Cerebellar nuclear complex (tissue), 1 donor: ENCODE data around the gene TNFAIP2.

Source experiments
- DNase-seq, 2 experiments: peaks; one replicate each; lab custom pipeline; 2025; lab: John Stamatoyannopoulos, UW

Gene TNFAIP2

DNA sequence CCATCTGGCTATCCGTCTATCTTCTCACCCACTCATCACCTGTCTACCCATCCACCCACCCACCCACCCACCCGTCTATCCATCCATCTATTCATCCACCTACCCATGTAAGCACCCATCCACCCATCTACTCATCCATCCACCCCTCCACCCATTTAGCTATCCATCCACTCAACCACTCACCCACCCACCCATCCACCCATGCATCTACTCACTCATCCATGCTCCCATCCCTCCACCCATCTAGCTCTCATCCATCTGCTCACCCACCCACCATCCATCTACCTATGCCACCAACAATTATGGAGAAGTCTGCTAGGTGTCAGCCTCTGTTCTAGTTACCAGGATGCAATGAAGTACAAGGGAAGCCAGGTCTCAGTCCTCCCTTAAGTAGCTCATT is 11.1 kb downstream of the TNFAIP2 start:
- no peak for DNase-seq

DNA sequence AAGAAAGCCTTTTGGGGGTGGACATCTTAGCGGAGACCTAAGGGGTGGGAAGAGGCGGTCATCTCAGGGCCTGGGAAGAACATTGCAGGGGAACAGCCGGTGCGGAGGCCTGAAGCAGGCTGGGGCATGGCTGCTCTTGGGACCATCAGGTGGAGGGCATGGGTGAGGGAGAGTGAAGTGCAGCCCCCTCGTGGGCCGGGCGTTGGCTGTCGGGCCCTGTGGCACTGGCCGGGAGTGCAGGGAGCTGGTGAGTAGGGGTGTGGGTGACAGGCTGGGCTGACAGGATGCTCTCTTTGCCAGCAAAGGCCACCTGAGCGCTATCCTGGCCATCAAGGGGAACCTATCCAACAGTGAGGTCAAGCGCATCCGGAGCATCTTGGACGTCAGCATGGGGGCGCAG is 11.7 kb downstream of the TNFAIP2 start:
- no peak for DNase-seq

DNA sequence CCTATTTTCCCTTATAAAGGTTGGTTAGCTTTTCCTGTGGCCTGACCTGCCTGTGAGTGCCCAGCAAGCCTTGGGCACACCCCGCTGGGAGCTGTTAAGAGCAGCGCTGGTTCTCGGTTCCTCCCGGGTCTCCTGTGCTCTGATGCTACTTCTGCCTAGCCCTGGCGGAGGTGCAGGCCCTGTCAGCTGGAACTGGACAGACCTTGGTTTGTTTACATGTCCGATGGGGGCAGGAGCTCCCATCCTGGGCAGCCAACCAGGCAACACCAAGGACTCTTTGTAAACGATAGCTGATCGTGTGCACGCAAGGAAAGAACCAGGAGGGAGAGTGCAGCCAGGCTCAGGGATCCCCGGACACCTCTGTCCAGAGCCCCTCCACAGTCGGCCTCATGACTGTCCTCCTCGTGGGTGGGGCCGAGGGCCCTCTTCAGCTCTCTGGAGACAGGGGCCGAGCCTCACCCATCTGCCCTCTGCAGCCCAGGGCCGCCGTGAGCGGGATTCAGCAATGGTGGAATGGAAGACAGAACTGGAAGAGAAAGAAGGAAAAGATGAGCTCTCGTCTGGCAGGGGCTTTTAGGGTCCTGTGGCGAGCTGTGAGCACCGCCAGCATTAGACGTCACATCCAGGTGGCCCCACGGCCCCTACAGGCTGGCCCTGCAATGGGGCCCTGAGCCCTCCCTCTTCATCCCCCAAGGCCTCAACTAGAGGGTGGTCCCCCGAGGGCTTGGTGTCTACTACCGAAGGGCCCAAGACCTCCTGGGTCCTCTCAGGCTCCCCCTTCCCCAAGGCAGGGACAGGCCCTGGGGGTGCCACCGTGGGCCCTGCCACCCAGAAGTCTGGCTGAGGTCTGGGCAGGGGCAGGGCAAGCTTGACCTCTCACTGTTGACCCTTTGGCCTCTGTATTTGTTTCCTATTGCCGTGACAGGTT is 12.3 kb downstream of the TNFAIP2 start:
- DNase-seq: no peak

DNA sequence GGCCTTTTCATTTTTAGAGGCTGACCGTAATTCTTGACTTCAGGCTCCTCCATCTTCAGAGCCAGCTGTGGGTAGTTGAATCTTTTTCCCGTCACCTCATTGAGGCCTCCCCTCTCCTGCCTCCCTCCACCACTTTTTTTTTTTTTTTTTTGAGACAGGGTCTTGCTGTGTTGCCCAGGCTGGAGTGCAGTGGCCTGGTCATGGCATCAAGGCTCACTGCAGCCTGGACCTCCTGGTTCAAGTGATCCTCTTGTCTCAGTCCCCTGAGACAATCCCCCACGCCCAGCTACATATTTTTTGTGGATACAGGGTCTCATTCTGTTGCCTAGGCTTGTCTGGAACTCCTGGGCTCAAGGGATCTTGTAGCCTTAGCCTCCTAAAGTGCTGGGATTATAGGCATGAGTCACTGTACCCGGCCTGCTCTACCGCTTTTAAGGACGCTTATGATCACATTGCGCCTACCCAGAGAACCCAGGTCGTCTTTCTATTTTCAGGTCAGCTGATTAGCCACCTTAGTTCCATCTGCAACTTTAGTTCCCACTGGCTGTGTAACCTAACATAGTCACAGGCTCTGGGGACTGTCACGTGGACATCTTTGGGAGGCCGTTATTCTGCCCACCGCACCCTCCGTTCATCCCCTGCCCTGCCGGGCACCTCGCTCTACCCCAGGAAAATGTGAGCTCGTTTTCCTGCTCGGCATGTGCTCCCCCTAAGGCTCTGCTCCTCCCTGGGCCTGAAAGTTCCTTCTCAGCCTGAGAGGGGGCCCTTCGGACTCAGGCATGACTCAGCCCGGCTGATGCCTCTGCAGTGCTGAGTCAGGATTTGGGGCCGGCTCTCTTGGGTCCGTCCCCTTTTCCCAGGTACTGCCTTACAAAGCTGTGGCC is 13.4 kb downstream of the TNFAIP2 start:
- no peak for DNase-seq

DNA sequence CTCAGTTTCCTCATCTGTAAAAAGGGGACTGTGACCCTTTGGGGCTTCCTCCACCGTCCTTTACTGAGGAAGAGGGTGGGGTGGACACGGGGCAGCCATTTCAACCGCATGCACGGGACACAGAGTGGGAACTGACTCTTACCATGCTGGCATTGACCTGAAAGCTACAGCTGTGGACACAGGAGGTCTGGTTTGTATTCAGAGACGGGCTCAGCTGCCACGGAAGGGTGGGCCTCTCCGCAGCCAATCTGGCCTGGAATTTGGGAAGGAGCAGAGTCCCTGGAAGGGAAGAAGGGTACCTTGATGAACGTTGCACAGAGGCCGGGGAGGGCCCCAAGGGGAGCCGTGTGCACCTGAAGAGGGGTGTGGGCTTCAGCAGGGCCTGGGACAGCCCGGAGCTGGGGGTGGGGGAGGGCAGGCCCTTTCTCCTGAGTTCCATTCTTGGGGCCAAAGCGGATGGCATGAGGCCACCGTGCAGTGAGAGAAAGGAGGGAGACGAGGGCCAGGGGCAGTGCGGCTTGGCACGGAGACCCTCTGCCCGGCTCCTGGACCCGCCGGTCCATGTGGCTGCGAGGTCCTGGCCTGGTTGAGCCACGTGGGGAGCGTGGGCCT is 14.5 kb downstream of the TNFAIP2 start:
- no peak for DNase-seq

DNA sequence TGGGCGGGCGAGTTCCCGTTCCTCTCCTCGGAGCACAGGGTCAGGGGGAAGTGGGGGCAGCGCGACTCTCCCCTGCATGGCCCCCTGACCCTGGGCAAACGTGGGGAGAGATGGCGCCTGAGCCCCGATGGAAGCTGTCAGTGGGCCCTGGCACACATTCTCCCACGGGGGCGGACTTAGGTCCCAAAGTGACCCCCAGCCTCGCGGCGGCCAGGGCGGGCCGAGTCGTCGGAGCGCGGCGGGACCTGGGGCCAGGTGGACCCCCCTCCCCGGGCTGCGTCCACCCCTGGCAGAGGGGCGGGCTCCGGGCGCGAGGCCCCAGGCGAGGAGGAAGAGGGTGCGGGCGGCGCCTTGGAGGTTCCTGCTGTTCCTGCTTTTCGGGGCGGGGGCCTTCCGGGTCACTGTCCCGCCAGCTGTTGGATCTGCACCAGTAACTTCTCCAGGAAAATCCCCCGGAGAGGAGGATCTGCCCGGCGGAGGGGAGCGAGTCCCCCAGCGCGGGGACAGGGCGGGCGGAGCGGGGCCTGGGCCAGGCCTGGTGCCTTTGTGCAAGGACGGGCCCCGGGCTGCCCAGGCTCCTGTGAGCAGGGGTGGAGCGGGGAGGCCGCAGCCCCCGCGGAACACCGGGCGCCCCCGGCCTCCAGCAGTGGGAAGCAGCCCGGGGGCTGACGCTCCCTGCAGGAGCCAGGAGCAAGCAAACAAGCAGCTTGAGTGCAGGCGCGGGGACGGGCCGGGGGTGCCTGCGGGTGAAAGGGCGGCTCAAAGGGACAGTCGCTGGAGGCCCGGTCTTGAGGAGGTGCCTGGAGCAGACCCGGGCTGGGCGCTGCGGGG is 15.3 kb downstream of the TNFAIP2 start:
- no peak for DNase-seq

DNA sequence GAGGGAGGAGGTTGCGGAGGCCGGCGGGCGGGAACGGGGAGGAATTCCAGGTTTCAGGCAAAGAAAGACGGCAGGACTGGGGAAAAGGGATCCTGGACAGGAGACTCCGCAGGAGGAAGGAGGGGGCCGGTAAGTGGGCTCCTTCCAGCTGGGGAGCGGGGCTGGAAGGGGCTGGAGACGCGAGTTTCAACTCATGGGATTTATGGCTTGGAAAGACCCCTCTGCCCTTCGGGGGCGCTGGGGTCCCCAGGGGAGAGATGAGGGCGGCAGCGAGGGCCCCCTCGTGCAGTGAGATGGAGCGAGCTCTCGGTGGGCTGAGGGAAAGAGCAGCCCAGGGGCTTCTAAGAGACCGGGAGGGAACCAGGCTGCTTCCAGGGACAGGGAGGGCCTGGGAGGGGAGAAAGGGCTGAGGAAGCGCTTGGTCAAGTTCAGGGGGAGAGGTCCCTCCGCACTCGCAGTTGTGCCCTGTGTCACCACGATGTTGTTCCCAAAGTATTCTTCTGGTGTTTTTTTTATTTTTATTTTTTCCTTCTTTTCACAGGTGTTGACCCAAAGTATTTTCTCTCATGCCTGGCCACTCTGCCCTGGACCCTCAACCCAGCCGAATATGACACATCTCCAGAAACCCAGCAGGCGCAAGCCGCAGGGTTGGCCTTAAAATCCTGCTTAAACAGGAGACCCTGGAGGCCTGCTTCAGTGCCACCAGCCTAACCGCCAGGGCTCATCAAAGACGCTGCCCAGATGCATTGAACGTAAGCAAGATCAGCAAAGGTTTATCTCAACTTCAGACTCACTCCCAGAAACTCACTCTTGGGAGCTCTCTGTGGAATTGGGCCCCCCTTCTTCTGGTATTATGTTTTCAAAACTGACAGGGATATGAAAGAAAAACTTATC is 16.1 kb downstream of the TNFAIP2 start:
- no peak for DNase-seq

DNA sequence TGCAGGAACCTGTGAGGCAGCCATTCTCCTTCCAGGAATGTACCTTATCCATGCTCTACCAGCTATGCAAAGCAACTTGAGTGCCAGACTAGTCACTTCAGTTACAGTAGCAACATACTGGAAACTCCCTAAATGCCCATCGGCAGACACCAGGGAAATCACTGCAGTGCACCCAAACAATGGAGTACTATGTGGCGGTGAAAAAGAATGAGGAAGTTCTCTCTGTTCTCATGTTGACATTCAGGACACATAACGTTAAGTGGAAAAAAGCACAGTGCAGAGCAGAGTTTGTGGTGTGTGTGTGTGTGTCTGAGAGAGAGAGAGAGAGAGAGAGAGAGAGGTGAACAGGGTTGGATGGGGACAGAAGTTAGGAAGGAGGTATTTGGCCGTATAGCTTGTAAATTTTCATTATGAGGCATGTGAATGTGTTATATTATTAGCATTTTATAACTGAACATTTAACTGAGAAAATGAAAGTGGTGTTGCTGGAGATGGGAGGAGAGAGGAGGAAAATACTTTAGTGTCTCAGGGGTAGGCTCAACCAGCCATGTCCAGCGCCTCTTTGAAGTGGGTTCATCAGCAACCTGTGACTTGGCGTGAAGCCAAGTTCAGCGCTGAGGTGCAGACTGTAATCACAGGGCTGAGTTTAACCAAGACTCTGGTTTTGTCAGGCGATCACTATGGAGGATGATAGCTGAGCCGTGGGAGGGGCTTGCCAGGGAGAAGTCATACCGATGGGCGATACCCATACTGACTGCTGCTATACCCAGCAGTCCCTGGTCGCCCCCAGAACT is 17.3 kb downstream of the TNFAIP2 start:
- no peak for DNase-seq

DNA sequence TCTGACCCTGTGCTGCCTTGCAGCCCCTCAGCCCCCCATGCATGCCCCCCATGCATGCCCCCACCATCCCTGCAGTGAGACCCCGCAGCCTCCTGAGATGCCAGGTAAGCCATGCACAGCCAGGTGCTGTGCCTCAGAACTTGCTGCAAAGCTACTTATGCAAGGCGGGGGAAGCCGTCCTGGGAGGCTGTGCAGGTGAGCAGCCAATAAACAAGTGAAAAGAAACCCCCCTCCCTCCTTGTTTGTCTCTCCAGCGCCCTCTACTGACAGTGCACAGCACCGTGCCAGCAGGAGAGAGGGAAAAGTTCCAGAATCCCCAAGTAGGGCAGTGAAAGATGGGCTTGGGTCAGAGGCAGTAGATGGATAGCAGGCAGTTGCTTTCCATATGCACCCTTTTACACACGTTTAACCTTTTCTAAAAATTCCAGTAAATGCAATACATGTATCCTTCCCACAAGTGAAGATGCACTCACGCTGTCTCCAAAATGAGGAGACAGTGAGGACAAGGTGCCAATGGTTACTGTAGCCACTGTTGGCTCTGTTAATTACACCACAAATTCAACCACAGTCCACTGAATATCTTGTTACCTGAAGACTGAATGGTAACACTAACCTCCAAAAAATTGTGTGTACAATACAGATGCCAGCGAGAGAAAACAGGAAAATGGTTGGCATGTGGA is 18.0 kb downstream of the TNFAIP2 start:
- no peak for DNase-seq

DNA sequence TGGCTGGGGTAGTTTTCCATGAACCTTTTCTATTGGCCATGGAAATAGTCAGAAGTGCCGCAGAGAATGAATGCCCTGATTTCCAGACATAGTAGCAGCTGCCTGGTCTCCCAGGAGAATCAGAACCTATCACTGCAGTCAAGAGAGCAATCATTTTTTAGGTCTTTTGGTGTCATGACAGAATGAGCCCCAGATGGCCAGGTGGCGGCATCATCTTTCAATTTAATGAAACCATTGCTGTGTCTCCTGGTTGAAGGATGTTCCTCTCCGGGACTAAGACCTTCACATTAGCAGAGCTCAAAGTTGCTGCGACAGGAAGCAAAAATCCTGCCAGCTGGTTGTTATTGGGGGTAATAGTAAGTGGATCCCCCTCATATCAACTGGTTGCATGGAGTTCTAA is 18.8 kb downstream of the TNFAIP2 start:
- no peak for DNase-seq

DNA sequence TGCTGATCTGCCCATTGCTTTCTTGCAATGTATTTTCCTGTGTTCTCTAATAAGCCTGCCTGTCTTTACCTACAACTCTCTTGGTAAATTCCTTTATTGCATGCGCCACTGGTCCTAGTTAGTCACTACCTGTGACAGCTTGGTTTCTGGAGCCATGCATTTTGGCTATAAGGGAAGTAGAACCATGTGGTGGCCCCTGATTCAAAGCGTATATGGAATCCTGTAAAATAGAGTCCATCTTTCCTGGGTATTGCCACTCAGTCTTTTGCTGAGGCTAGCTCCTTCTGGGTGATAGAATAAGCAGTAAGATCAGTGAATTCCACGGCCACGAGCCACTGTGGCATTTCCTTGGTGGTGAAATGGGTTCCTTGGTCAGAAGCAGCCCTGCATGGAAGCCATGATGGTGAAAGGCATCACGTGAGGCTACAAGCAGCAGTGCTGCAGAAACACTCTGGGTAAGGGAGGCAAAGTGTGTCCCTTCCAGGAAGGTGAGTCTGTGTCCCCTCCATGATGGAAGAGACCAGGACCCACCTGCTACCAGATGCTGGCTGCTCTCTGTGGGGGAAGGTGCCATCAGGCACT is 19.6 kb downstream of the TNFAIP2 start:
- no peak for DNase-seq

DNA sequence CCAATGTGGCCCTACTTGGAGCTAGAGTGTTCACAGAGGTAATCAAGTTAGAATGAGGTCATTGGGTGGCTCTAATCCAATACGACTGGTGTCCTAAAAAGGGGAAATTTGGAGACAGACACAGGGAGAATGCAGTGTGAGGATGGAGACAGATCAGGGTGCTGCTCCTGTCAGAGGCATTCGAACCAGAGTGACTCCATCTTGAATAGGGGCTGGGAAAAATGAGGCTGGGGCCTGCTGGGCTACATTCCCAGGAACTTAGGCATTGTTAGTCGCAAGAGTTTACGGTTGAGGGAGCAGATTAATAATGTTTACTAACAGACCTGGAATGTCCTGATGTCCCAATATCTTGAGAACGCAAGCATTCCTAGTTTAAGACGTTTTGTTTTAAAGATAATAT is 20.2 kb downstream of the TNFAIP2 start:
- DNase-seq: no peak

DNA sequence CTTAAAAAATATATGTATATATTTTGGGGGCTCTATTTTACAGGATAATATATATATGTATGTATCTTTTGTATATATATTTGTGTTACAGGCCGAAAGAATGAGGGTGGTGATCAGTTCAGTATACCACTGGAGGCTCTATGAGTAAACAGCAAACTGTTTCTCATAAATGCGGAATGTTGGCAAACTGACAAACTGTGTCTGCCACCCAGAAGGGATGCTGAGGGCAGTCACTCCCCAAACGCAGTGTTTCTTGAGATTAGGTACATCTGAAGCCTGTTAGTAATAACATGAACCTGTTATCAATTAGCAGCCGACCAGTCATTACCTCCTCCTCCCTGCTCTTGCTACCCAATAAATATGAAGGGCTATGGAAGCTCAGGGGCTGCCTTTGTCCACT is 20.8 kb downstream of the TNFAIP2 start:
- DNase-seq: no peak

DNA sequence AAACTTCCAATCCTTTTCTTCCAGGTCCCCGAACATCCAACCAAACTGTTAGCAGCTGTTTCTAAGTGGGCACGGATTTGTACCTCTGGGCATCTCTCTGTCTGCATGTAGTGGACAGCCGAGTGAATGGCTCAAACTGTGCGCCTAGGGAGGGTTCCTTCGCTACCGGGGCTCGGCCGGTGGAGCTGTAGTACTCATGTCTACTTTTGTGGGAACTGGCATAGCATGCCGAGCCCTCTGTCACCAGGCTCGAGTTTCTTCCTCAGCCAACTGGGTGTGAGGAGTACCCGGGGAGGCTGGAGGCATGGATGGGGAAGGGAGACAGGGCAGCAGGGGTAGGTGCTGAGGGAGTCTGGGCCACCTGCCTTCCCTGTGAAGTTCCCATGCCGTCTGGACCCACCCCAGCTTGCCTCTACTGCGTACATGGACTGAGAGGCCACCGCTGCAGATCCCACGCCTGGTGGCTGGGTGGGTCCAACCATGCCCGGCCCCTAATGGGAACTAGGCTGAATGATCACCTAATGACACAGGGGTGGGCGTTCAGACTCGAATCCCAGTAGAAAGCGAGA is 23.0 kb downstream of the TNFAIP2 start:
- DNase-seq: no peak

DNA sequence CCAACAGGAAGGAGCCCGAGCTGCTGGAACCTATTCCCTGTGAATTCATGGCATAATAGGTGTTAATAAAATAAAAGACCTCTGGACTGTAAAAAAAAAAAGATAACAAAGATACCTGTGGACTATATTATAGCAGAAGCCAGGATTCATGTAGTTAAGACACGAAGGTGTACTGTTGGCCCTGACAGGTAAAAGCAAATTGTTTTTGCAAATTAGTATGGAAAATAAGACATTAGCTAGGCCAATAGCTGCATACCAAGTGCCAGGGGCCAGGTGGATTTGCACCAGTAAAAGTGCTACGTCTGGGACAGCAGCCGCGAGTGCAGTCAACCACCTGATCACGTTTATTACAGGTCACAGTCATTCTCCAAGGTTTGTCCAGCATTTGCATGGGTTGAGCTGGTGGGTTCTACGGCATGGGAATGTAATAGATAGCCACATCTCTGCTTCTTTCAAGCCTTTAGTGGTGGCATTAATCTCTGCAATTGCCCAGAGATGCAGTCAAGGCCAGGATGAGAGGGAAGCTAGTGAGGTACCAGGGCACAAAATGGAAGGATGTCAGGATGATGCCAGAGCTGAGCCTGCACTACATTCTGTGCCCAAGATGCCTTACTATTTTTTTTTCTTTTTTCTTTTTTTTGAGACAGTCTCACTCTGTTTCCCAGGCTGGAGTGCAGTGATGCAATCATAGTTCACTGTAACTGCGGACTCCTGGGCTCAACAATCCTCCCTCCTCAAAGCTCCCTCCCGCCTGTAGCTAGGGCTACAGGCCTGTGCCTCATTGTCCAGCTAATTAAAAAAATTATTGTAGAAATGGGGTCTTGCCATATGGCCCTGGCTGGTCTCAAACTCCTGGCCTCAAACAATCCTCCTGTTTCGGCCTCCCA is 26.3 kb downstream of the TNFAIP2 start:
- no peak for DNase-seq

DNA sequence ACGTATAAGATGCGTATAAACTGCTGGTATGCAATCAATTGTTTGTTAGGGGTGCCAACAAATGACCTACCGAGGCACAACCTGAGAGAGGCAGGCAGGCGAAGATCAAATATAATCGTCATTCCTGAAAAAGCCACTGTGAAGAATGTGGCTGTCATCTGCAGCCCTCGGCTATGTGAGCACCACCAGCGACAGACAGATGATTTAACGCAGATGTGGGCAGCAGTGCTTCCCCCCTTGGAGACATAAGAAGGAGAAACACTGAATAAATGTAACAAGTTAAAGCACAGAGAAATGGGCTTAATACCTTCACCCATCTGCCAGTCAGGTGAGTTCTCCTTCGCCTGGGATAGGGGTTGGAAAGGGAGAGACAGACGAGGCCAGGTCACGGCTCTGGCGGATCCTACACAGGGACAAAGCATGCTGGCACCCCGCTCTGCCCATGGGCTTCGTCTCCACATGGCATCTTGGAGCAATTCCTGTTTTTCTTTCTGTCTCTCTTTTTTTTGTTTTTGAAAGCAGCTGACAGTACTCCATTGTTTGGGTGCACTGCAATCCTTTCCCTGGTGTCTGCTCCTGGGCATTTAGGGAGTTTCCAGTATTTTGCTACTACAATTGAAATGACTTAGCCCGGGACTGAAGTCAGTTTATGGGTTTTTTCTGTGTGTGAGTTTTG is 28.1 kb downstream of the TNFAIP2 start:
- DNase-seq: no peak

DNA sequence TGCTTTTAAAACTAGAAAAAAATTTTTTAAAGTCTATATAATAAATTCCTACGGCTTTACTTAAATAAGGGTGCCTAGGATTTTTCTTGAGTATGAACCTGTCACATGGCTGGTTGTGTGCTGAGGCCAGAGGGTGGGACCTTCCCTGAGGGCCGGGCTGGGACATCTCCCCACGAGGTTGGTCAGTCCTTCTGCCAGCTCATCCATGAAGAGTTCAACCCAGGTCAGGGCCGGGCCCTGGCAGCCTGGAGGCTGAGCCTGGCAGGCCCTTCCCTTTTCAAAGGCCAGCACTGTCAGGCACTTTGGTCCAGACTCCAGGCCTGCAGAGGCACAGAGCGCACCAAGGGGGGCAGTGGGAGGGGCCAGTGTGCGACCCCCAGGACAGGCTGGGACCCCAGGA is 31.7 kb downstream of the TNFAIP2 start:
- no peak for DNase-seq
